Measurements from ENCODE around the gene TOMM40L. TPM values are rescaled to one million over a fixed set of nuclear protein-coding genes. Genes with fewer than 3 reads are reported as not detected.

Gene TOMM40L
- total RNA-seq, 4 donors from 2014 or later = 2.6 to 13.2 (median 7.3) TPM

- intact Hi-C loops (cut with DNase I; ENCODE audit: low total_unique reads) = loop anchor here (10.0 kb wide), 1 partner anchor 1012 kb away; the partner anchor contains the start of gene PEA15
- Histone ChIP-seq H3K36me3 (no peaks in the 10 kb centered on the region), H3K4me1 (no peaks in the 10 kb centered on the region), H3K27me3 (no peaks in the 10 kb centered on the region), H3K27ac (peak overlapping the region; percentile 54 to 60), H3K9me3 (no peaks in the 10 kb centered on the region), H3K4me3 (no peak overlapping the region)
- TF ChIP-seq POLR2A (IDR thresholded peaks at IDR 0.05) = no peak
- TF ChIP-seq, protein P1, sequence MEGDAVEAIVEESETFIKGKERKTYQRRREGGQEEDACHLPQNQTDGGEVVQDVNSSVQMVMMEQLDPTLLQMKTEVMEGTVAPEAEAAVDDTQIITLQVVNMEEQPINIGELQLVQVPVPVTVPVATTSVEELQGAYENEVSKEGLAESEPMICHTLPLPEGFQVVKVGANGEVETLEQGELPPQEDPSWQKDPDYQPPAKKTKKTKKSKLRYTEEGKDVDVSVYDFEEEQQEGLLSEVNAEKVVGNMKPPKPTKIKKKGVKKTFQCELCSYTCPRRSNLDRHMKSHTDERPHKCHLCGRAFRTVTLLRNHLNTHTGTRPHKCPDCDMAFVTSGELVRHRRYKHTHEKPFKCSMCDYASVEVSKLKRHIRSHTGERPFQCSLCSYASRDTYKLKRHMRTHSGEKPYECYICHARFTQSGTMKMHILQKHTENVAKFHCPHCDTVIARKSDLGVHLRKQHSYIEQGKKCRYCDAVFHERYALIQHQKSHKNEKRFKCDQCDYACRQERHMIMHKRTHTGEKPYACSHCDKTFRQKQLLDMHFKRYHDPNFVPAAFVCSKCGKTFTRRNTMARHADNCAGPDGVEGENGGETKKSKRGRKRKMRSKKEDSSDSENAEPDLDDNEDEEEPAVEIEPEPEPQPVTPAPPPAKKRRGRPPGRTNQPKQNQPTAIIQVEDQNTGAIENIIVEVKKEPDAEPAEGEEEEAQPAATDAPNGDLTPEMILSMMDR (IDR thresholded peaks at IDR 0.05) = no peak
- DNase-seq = no peak
Measured at GRCh38 chr1:161216945-161217712, 8.7 kb upstream of the TOMM40L start.

GRCh38 chr1:161217831-161218230, 8.0 kb upstream of the TOMM40L start:
- H3K4me3 ChIP-seq = no peak overlapping the region

DNA sequence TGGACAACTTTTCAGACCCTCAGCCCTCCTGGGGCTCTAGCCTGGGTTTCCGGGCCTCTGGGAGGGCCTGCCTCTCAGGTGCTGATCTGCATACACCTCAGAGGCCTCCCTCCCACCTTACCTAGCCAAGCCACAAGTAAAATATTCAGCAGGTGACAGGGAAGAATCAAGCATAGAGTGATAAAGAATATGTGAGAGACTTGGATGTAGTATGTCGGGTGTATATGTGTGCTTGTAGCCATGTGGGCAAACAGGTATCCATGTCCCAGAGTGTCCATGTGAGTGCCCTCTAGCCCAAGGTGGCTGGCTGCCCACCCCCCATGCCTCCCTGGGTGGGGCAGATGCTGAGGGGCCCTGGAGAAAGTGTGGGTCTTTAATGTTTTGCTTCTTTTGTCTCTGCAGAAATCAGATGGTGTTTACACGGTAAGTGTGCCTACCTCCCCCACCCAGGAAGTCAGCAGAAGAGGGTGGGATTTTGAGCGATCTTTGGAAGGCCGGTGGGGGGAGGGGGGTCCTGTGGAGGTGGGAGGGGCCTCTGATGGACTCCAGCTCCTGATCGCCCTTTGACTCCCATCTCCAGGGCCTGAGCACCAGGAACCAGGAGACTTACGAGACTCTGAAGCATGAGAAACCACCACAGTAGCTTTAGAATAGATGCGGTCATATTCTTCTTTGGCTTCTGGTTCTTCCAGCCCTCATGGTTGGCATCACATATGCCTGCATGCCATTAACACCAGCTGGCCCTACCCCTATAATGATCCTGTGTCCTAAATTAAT, 7.4 kb upstream of the TOMM40L start:
- no peaks in the 10 kb centered on the region for H3K36me3 ChIP-seq
- no peak for DNase-seq
- TF ChIP-seq, protein P1 (IDR thresholded peaks at IDR 0.05) = no peak
- no peak for TF ChIP-seq POLR2A (IDR thresholded peaks at IDR 0.05)
- intact Hi-C loops (cut with DNase I; ENCODE audit: low total_unique reads) = loop anchor here (10.0 kb wide), 1 partner anchor 1014 kb away; the partner anchor contains the start of gene PEA15
- H3K4me3 ChIP-seq = no peak overlapping the region
- H3K4me1 ChIP-seq = no peaks in the 10 kb centered on the region
- no peaks in the 10 kb centered on the region for H3K9me3 ChIP-seq
- no peaks in the 10 kb centered on the region for H3K27me3 ChIP-seq
- H3K27ac ChIP-seq = no peak overlapping the region

More at GRCh38 chr1:161217831-161218230, 8.0 kb upstream of the TOMM40L start:
- Histone ChIP-seq H3K27ac (peak overlapping the region; percentile 43 to 54), H3K36me3 (no peaks in the 10 kb centered on the region), H3K4me1 (no peaks in the 10 kb centered on the region), H3K9me3 (no peaks in the 10 kb centered on the region), H3K27me3 (no peaks in the 10 kb centered on the region)
- intact Hi-C loops (cut with DNase I; ENCODE audit: low total_unique reads) = loop anchor here (10.0 kb wide), 1 partner anchor 1013 kb away; the partner anchor contains the start of gene PEA15
- DNase-seq = no peak
- TF ChIP-seq, protein P1 (IDR thresholded peaks at IDR 0.05) = no peak
- TF ChIP-seq POLR2A (IDR thresholded peaks at IDR 0.05) = no peak

DNA sequence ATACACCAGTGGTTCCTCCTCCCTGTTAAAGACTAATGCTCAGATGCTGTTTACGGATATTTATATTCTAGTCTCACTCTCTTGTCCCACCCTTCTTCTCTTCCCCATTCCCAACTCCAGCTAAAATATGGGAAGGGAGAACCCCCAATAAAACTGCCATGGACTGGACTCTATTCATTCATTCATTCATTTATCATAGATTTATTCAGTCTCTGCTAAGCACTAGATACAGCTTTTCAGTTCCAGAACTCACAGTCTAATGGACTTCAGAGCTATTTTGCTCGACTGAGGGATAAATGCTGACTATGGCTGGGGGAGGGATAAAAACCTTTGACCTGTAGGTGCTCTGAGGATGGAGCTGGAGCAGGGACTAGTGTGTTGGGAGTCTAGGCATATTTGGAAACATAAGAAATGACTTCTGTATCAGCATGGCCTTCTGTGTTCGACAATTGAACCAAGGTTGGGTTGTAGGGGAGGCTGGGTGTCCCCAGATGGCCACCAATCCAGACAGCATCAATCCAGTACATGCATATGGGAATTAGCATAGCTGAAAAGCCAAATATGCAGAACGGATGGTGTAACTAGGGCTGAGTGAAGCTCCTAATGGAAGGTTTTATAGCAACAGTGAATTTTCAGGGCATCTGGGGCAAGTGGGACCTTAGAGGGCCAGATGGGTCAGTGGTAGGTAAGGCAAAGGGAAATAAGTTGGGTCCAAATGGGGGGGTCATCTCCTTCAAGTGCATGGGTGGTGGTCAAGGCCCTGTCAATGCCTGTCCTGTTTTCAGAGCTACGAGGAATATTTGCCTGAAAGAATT, 6.6 kb upstream of the TOMM40L start:
- DNase-seq = no peak
- no peaks in the 10 kb centered on the region for H3K36me3 ChIP-seq
- intact Hi-C loops (cut with DNase I; ENCODE audit: low total_unique reads) = loop anchor here (10.0 kb wide), 1 partner anchor 1014 kb away; the partner anchor contains the start of gene PEA15
- no peak overlapping the region for H3K27ac ChIP-seq
- no peak overlapping the region for H3K4me3 ChIP-seq
- TF ChIP-seq POLR2A (IDR thresholded peaks at IDR 0.05) = no peak
- TF ChIP-seq, protein P1 (IDR thresholded peaks at IDR 0.05) = no peak
- no peaks in the 10 kb centered on the region for H3K9me3 ChIP-seq
- H3K27me3 ChIP-seq = no peaks in the 10 kb centered on the region
- H3K4me1 ChIP-seq = no peaks in the 10 kb centered on the region

Measured in uterus (tissue), 4 donors.